ENCODE results near the gene TOM1.
A peak's percentile ranks its signal among the peaks of the same experiment; 100 is the strongest.

The TOM1 gene

DNA sequence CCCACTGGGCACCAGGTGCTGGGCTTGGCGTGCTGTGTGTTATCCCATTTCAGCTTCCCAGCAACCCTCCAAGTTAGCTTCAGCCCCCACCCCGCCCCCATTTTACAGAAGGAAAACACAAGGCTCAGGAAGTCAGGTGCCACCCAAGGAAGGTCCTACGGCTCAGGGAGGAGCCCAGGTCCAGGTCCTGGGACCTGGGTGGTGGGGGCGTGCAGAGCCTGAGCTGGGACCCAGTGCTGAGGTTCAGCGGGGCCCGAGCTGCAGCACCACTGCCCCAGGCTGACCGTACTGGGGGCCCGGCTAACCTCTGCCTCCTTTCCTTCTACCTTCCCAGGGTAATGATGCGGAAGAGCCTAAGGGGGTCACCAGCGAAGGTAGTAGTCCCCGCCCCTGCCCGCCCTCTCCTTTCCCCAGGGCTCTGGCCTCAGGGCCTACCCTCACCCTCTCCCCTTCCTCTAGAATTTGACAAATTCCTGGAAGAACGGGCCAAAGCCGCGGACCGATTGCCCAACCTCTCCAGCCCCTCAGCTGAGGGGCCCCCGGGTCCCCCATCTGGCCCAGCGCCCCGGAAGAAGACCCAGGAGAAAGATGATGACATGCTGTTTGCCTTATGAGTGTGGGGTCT is 47.0 kb downstream of the TOM1 start:
- Histone ChIP-seq H3K27me3 (ENCODE audit: control insufficient read depth, insufficient read depth, low read length, poor library complexity, severe bottlenecking) (peaks cover 8% of the 10 kb centered on the region), H3K4me1 (ENCODE audit: control insufficient read depth, insufficient read depth, low read length) (peaks cover 20% of the 10 kb centered on the region), H3K27ac (ENCODE audit: insufficient read depth, low read depth, low read length, poor library complexity, severe bottlenecking) (no peak overlapping the region), H3K9me3 (ENCODE audit: control insufficient read depth, low read length) (no peaks in the 10 kb centered on the region), H3K36me3 (ENCODE audit: control insufficient read depth, insufficient read depth, low read length) (no peaks in the 10 kb centered on the region), H3K4me3 (ENCODE audit: insufficient read depth, low read depth, low read length) (no peak overlapping the region)
- 88 to 91% methylated on average over 19 of the region's 19 CpGs for WGBS, 2 experiments

- 95 to 96% methylated on average over 10 of the region's 10 CpGs for WGBS, 2 experiments
- no peaks in the 10 kb centered on the region for H3K36me3 ChIP-seq (ENCODE audit: control insufficient read depth, insufficient read depth, low read length)
- H3K4me3 ChIP-seq (ENCODE audit: insufficient read depth, low read depth, low read length): no peak overlapping the region
Measured at GRCh38 chr22:35347462-35347861, 47.8 kb downstream of the TOM1 start.

DNA sequence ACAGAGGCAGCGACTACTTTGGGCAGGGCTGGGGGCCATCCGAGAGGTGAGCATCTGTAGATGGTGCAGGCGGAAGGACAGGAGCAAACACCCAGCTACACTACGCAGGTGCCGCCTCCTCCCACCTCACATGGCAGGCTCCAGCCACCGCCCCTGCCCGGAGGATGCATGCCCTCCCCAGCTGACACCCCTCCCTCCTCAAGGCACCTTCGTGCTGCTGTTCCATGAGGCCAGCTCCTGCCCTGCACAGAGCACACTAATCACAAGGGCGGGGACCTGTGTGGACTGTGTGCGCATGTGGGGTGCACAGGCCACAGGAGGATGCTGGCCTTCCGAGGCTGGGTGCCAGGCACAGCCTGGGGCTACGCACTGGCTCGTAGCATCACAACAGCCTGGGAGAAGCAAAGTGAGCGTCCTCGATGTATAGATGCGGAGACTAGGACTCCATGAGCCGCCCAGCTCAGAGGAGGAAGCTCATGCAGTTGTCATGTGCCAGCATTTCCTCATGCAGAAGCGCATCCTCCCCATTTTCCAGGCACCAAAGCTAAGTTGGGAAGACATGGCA is 48.4 kb downstream of the TOM1 start:
- Histone ChIP-seq H3K36me3 (ENCODE audit: control insufficient read depth, insufficient read depth, low read length) (no peaks in the 10 kb centered on the region), H3K27me3 (ENCODE audit: control insufficient read depth, insufficient read depth, low read length, poor library complexity, severe bottlenecking) (peaks cover 12% of the 10 kb centered on the region), H3K27ac (ENCODE audit: insufficient read depth, low read depth, low read length, poor library complexity, severe bottlenecking) (no peak overlapping the region), H3K4me1 (ENCODE audit: control insufficient read depth, insufficient read depth, low read length) (peaks cover 20% of the 10 kb centered on the region), H3K4me3 (ENCODE audit: insufficient read depth, low read depth, low read length) (no peak overlapping the region), H3K9me3 (ENCODE audit: control insufficient read depth, low read length) (no peaks in the 10 kb centered on the region)
- 93 to 95% methylated on average over 18 of the region's 18 CpGs for WGBS, 2 experiments

More at GRCh38 chr22:35347462-35347861, 47.8 kb downstream of the TOM1 start:
- Histone ChIP-seq H3K27me3 (ENCODE audit: control insufficient read depth, insufficient read depth, low read length, poor library complexity, severe bottlenecking) (peaks cover 12% of the 10 kb centered on the region), H3K4me1 (ENCODE audit: control insufficient read depth, insufficient read depth, low read length) (peaks cover 20% of the 10 kb centered on the region), H3K9me3 (ENCODE audit: control insufficient read depth, low read length) (no peaks in the 10 kb centered on the region), H3K27ac (ENCODE audit: insufficient read depth, low read depth, low read length, poor library complexity, severe bottlenecking) (no peak overlapping the region)

- no peak overlapping the region for H3K27ac ChIP-seq (ENCODE audit: insufficient read depth, low read depth, low read length, poor library complexity, severe bottlenecking)
- 90 to 91% methylated on average over 5 of the region's 5 CpGs for WGBS, 2 experiments
- no peaks in the 10 kb centered on the region for H3K9me3 ChIP-seq (ENCODE audit: control insufficient read depth, low read length)
- peaks cover 12% of the 10 kb centered on the region for H3K27me3 ChIP-seq (ENCODE audit: control insufficient read depth, insufficient read depth, low read length, poor library complexity, severe bottlenecking)
- H3K36me3 ChIP-seq (ENCODE audit: control insufficient read depth, insufficient read depth, low read length): no peaks in the 10 kb centered on the region
- peaks cover 20% of the 10 kb centered on the region for H3K4me1 ChIP-seq (ENCODE audit: control insufficient read depth, insufficient read depth, low read length)
- no peak overlapping the region for H3K4me3 ChIP-seq (ENCODE audit: insufficient read depth, low read depth, low read length)
Measured at GRCh38 chr22:35348703-35349102, 49.0 kb downstream of the TOM1 start.

GRCh38 chr22:35349368-35349703 is 49.6 kb downstream of the TOM1 start:
- no peaks in the 10 kb centered on the region for H3K9me3 ChIP-seq (ENCODE audit: control insufficient read depth, low read length)
- H3K36me3 ChIP-seq (ENCODE audit: control insufficient read depth, insufficient read depth, low read length): no peaks in the 10 kb centered on the region
- peaks cover 12% of the 10 kb centered on the region for H3K27me3 ChIP-seq (ENCODE audit: control insufficient read depth, insufficient read depth, low read length, poor library complexity, severe bottlenecking)
- peaks cover 20% of the 10 kb centered on the region for H3K4me1 ChIP-seq (ENCODE audit: control insufficient read depth, insufficient read depth, low read length)
- no peak overlapping the region for H3K27ac ChIP-seq (ENCODE audit: insufficient read depth, low read depth, low read length, poor library complexity, severe bottlenecking)
- 84 to 85% methylated on average over 9 of the region's 9 CpGs for WGBS, 2 experiments
- H3K4me3 ChIP-seq (ENCODE audit: insufficient read depth, low read depth, low read length): no peak overlapping the region

- H3K27me3 ChIP-seq (ENCODE audit: control insufficient read depth, insufficient read depth, low read length, poor library complexity, severe bottlenecking): peaks cover 12% of the 10 kb centered on the region
- no peak overlapping the region for H3K4me3 ChIP-seq (ENCODE audit: insufficient read depth, low read depth, low read length)
- H3K36me3 ChIP-seq (ENCODE audit: control insufficient read depth, insufficient read depth, low read length): no peaks in the 10 kb centered on the region
- H3K9me3 ChIP-seq (ENCODE audit: control insufficient read depth, low read length): no peaks in the 10 kb centered on the region
- H3K4me1 ChIP-seq (ENCODE audit: control insufficient read depth, insufficient read depth, low read length): peaks cover 20% of the 10 kb centered on the region
- H3K27ac ChIP-seq (ENCODE audit: insufficient read depth, low read depth, low read length, poor library complexity, severe bottlenecking): no peak overlapping the region
- WGBS, 2 experiments: 78% methylated on average over 17 of the region's 17 CpGs
Measured at GRCh38 chr22:35349704-35350538, 50.2 kb downstream of the TOM1 start.

GRCh38 chr22:35350539-35351503 is 51.1 kb downstream of the TOM1 start:
- peaks cover 20% of the 10 kb centered on the region for H3K4me1 ChIP-seq (ENCODE audit: control insufficient read depth, insufficient read depth, low read length)
- peak overlapping the region; percentile 58 for H3K4me3 ChIP-seq (ENCODE audit: insufficient read depth, low read depth, low read length)
- no peaks in the 10 kb centered on the region for H3K9me3 ChIP-seq (ENCODE audit: control insufficient read depth, low read length)
- H3K36me3 ChIP-seq (ENCODE audit: control insufficient read depth, insufficient read depth, low read length): no peaks in the 10 kb centered on the region
- WGBS, 2 experiments: 4 to 5% methylated on average over 47 of the region's 47 CpGs
- peaks cover 12% of the 10 kb centered on the region for H3K27me3 ChIP-seq (ENCODE audit: control insufficient read depth, insufficient read depth, low read length, poor library complexity, severe bottlenecking)
- no peak overlapping the region for H3K27ac ChIP-seq (ENCODE audit: insufficient read depth, low read depth, low read length, poor library complexity, severe bottlenecking)

DNA sequence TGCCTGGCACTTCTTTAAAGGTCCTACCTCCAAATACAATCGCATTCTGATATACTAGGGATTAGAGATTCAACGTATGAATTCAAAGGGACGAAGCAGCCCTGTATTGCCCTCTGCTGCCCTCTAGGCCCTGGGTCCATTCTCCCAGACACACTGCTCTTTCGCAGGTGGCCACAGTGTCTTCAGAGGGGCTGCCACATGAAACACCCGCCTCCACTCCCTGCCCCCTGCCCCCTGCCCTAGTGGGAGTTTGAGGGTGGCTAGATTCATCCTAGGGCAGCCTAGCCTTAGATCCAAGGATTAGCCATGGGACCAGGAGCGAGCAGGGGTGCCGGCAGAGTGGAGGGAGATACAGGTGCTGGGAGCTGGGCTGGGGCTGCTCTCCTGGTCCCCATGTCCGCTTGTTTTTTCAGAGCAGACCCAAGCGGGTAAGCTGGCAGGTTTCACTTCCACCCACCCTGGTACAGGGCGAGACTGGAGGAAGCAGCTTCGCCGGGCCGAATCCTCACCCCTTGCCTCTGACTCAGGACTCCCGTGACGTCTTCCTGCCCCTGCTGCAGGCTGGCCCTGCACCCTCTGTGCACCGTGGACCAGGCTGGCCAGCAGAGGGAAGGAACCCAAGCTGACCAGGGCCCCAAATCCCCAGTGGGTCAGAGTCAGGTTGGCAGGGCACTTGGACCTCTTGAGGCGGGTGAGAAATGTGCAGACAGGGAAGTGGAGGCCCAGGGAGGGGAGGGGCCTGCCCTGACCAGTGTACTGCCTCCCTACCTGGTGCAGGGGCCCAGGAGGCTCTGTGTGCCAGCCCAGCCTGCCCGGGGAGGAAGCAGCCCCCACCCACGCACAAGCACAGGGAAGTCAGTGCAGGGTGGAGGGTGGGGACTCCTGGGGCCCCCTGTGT is 52.8 kb downstream of the TOM1 start:
- peaks cover 20% of the 10 kb centered on the region for H3K4me1 ChIP-seq (ENCODE audit: control insufficient read depth, insufficient read depth, low read length)
- no peak overlapping the region for H3K27ac ChIP-seq (ENCODE audit: insufficient read depth, low read depth, low read length, poor library complexity, severe bottlenecking)
- WGBS, 2 experiments: 70 to 76% methylated on average over 19 of the region's 19 CpGs
- no peaks in the 10 kb centered on the region for H3K9me3 ChIP-seq (ENCODE audit: control insufficient read depth, low read length)
- H3K4me3 ChIP-seq (ENCODE audit: insufficient read depth, low read depth, low read length): no peak overlapping the region
- H3K27me3 ChIP-seq (ENCODE audit: control insufficient read depth, insufficient read depth, low read length, poor library complexity, severe bottlenecking): peaks cover 12% of the 10 kb centered on the region
- no peaks in the 10 kb centered on the region for H3K36me3 ChIP-seq (ENCODE audit: control insufficient read depth, insufficient read depth, low read length)

DNA sequence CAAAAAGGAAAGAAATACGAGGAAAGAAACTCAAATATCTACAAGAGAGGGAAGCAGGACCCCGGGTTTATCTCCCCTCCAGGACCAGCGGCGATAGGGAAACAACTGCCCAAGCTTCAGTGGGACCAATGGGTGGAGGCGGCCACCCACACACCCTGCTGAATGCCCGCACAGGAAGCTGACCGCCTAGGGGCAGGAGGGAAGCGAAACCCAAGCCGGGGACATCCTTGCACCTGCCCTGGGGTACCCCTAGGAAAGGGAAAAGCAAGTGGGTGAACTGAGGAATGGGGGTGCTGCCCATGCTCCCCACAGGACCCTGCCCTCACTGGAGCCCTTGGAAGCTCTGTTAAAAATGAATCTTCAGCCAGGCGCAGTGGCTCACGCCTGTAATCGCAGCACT is 53.6 kb downstream of the TOM1 start:
- WGBS, 2 experiments: 81 to 85% methylated on average over 12 of the region's 12 CpGs
- Histone ChIP-seq H3K4me1 (ENCODE audit: control insufficient read depth, insufficient read depth, low read length) (peaks cover 20% of the 10 kb centered on the region), H3K9me3 (ENCODE audit: control insufficient read depth, low read length) (no peaks in the 10 kb centered on the region), H3K36me3 (ENCODE audit: control insufficient read depth, insufficient read depth, low read length) (no peaks in the 10 kb centered on the region), H3K27me3 (ENCODE audit: control insufficient read depth, insufficient read depth, low read length, poor library complexity, severe bottlenecking) (peaks cover 12% of the 10 kb centered on the region), H3K4me3 (ENCODE audit: insufficient read depth, low read depth, low read length) (no peak overlapping the region), H3K27ac (ENCODE audit: insufficient read depth, low read depth, low read length, poor library complexity, severe bottlenecking) (no peak overlapping the region)
